TTC549 (cell line): ENCODE data around the gene POLR2L.

Source experiments
- FAIRE-seq: peaks from 2 replicates; lab custom pipeline; 2012; peaks lifted over from hg19 to GRCh38; lab: Jason Lieb, UNC

POLR2L gene

DNA sequence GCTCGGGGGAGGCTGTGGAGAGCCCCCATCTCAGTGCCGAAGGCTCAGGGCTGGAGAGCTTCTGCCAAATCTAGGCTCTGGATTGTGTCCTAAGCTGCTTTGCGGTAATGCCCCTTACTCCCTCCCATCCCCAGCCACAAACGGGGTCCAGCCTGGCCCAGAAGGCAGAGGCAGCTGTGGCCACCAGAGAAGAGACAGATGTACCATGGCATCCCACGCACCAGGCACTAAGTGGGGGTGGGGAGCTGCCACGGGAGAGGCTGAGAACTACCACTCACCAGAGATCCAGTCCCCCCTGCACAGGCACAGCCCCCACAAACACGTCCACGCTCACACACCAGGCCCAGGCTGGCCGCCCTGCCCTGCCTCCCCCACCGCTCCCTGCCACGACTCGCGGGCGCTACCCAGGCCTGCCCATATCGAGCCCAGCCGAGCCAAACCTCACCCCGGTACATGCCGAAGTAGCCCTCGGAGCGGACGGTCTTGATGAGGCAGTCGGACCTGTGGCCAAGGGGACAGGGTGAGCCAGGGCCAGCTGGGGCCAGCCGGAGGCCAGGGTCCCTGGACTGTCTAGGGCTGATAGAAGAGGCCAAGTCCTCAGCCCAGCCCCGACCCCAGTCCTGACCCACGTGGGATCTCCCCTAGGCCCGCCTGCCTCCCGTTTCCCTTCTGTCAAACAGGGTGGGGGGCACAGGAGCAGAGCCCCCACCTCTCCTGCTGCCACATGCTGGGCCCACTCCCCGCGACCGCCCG, 48.1 kb downstream of the POLR2L start:
- no peak for FAIRE-seq

GRCh38 chr11:793556-793955, 48.8 kb downstream of the POLR2L start:
- no peak for FAIRE-seq

- FAIRE-seq: no peak
These were observed 49.5 kb downstream of the POLR2L start for GRCh38 chr11:792873-793272.

DNA sequence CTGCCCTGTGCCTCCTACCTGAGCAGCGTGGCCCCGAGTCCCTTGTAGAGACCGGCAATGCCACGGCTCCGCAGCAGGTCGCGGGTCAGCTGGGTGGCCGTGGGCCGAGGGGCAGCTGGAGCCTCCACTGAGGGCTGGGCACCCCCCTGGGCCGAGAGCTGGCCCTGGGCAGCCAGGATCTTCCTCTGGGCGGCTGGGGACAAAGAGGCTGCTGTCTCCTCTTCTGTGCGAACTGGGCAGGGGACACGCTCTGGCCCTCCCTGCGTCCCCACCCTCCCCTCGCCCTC, 49.9 kb downstream of the POLR2L start:
- FAIRE-seq: no peak

- FAIRE-seq: no peak
These were observed 50.4 kb downstream of the POLR2L start for GRCh38 chr11:791658-792534.

DNA sequence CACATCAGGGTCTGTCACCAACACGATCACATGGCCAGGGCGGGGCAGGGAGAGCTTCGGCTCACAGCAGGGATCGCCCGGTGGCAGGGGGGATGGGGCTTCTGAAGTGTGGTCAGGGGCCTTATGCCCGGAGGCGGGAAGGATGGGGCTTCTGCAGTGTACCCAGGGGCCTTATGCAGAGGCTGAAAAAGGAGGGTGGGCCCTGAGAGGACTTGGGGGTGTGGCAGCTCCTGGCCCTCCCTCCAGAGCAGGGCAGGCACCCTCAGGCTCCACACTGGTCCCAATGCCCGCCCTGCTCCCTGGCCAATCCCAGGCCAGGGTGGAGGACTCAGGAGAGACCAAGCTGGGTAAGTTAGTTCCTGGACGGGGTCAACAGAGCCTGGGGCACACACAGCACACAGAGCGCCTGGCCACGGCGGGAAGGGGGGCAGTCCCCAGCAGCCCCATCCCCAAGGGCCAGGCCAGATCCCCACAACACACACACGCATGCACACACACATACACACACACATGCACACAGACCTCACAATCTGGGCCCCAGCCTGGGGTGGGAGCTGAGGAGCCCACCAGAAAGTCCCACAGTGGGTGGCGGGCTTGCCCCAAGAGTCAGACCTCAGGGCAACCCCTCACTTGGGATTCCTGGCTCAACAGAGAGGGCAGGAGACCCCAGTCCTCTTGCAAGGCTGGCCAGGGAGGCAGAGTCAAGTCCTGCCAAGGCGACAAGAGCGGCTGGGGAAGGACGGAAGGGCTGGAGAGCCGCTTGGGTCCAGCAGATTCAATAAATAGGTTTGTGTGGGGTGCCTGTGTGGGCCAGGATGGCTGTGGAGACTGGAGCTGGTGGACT, 51.4 kb downstream of the POLR2L start:
- FAIRE-seq: no peak

DNA sequence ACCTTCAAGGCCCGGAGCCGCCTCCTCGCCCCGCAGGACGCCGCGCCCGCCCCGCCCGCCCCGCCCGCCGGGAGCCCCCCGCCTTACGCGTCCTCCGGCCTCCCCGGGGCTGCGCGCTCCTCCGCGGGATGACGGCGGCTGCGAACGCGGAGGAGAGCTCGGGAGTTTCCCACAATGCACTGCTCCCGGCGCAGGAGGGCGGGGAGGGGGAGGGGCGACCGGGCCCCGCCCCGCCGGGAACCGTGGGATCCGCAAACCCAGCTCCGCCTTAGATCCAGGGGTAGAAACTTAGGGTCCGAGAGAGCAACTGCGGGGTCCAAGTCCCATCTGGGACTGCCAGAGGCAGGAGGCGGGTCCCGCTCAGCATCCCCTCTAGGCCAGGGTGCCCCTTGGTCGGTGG, 52.4 kb downstream of the POLR2L start, which contains the start of gene CEND1:
CEND1 (minus strand) TSS at position 148 of the 400 bp plus-strand sequence. CDS start 1,514 bp downstream, outside the sequence.
- FAIRE-seq: no peak
